ENCODE results near the gene PMFBP1. TPM values are rescaled to one million over a fixed set of nuclear protein-coding genes. Genes with fewer than 3 reads are reported as not detected.

Gene PMFBP1
- total RNA-seq, 2 experiments from 2014 or later = 2.0 to 3.1 TPM

DNA sequence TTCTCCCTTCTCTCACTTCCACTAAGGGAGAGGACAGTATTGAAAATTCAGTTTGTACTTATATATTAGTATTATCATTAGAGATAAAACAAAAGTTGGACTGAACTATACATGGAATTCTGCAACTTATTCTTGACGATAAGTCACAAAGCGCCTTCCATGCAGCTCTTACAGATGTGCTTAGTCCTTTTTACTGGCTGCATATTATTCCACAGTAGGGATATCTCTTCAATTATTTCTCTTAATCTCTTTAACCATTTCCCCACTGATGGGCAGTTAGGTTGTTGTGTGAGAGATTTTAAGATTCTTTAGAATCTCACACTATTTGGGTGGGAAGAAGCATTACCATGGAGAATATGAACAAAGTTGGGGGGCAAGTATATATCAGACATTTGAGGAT is 32.0 kb downstream of the PMFBP1 start:
- H4K20me1 ChIP-seq (ENCODE audit: insufficient read depth, low read length) = no peaks in the 10 kb centered on the region
- no TSS peak for BruUV-seq (replicated peaks)

DNA sequence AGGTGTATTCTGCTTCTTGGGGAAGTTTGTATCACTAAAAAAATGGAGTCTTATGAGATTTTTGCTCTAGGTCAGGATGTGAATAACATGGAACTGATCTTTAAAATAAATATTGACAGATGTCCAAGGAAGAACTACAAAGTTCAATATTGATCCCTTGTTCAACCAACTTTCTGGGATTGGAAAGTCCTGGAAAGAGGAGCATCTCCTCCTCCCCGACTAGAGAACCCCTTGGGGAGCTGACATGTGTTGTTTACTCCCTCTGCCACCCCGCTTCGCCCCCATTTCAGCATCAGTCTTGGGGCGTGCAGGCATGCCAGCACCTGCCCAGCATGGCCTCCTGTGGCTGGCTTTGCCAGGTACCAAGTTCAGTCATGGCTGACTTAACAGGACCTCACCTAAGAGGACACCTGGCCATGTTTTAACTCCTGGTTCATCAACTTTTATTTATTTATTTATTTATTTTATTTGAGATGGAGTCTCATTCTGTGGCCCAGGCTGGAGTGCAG is 33.8 kb downstream of the PMFBP1 start:
- Histone ChIP-seq H3K79me2 (ENCODE audit: insufficient read depth, low read depth, low read length) (no peaks in the 10 kb centered on the region), H3K9me3 (ENCODE audit: low read length) (no peaks in the 10 kb centered on the region), H4K20me1 (ENCODE audit: insufficient read depth, low read length) (no peaks in the 10 kb centered on the region), H3K4me3 (ENCODE audit: low read depth, low read length, poor library complexity, severe bottlenecking) (no peak overlapping the region), H3K36me3 (ENCODE audit: insufficient read depth, low read length) (no peaks in the 10 kb centered on the region), H2AFZ (ENCODE audit: low read length) (no peak overlapping the region), H3K9me2 (ENCODE audit: insufficient read depth, low read length) (no peaks in the 10 kb centered on the region), H3K4me2 (ENCODE audit: low read length) (no peak overlapping the region), H3K4me1 (ENCODE audit: insufficient read depth, low read length, poor library complexity, severe bottlenecking) (no peaks in the 10 kb centered on the region), H3K27ac (ENCODE audit: low read depth, low read length, poor library complexity, severe bottlenecking) (no peak overlapping the region)
- no peak for TF ChIP-seq EZH2phosphoT487 (IDR thresholded peaks at IDR 0.05; ENCODE audit: borderline replicate concordance, low read depth, low read length)
- TF ChIP-seq CTCF (conservative IDR thresholded peaks at IDR 0.05; ENCODE audit: low read length) = no peak
- BruUV-seq (replicated peaks) = no TSS peak
- ChIA-PET CTCF (ENCODE audit: unreplicated experiment) (no interaction called here), POLR2A (interaction anchor here (1.4 kb wide), 1 partner anchor 13 kb away, joined by 6 read pairs; no protein-coding TSS in a partner anchor)
- no peak for DNase-seq (ENCODE audit: low spot score)
- intact Hi-C loops (cut with micrococcal nuclease; ENCODE audit: unreplicated experiment) = no loop called here

More for the DNA sequence above, 32.0 kb downstream of the PMFBP1 start:
- H3K4me2 ChIP-seq (ENCODE audit: low read length) = no peak overlapping the region
- no peaks in the 10 kb centered on the region for H3K4me1 ChIP-seq (ENCODE audit: insufficient read depth, low read length, poor library complexity, severe bottlenecking)
- H3K79me2 ChIP-seq (ENCODE audit: insufficient read depth, low read depth, low read length) = no peaks in the 10 kb centered on the region
- DNase-seq (ENCODE audit: low spot score) = no peak
- no peak for TF ChIP-seq CTCF (conservative IDR thresholded peaks at IDR 0.05; ENCODE audit: low read length)
- no peak for TF ChIP-seq EZH2phosphoT487 (IDR thresholded peaks at IDR 0.05; ENCODE audit: borderline replicate concordance, low read depth, low read length)
- H3K9me3 ChIP-seq (ENCODE audit: low read length) = no peaks in the 10 kb centered on the region
- H3K4me3 ChIP-seq (ENCODE audit: low read depth, low read length, poor library complexity, severe bottlenecking) = no peak overlapping the region
- no peaks in the 10 kb centered on the region for H3K9me2 ChIP-seq (ENCODE audit: insufficient read depth, low read length)
- CTCF ChIA-PET (ENCODE audit: unreplicated experiment) = no interaction called here
- POLR2A ChIA-PET = no interaction called here
- intact Hi-C loops (cut with micrococcal nuclease; ENCODE audit: unreplicated experiment) = no loop called here
- no peak overlapping the region for H2AFZ ChIP-seq (ENCODE audit: low read length)
- no peak overlapping the region for H3K27ac ChIP-seq (ENCODE audit: low read depth, low read length, poor library complexity, severe bottlenecking)
- H3K36me3 ChIP-seq (ENCODE audit: insufficient read depth, low read length) = no peaks in the 10 kb centered on the region

DNA sequence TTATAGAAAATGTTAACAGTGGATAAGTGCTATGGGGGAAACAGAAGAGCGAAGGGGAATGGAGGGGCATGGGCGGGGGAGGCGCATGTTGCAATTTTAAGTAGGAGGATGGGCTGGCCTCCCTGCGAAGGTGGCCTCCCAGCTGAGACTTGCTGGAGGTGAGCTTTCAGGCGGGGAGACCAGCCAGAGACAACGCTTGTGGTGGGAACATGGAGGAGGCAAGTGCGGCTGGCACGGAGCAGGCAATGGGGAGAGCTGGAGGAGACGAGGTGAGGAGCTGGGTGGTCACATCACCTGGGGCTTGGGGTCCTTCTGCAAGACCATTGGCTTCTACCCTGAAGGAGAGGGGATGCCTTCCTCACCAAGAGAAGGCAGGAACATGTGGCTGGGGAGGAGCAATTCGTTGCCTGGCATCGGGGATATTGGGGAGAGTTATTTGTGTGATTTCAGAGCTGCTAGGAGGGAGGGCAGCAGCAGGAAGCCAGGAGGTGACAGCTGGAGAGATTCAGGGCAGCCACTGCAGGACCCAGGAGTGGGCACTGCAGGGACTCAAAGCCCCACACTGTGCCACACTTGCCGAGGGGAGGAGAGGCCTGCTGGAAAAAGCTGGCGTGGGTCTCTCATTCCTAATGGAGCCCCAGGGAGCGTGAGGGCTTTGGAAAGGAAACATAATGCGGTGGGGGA is 34.4 kb downstream of the PMFBP1 start:
- no TSS peak for BruUV-seq (replicated peaks)
- Histone ChIP-seq H3K4me2 (ENCODE audit: low read length) (no peak overlapping the region), H3K27ac (ENCODE audit: low read depth, low read length, poor library complexity, severe bottlenecking) (no peak overlapping the region), H3K4me3 (ENCODE audit: low read depth, low read length, poor library complexity, severe bottlenecking) (no peak overlapping the region), H3K9me3 (ENCODE audit: low read length) (no peaks in the 10 kb centered on the region), H2AFZ (ENCODE audit: low read length) (no peak overlapping the region), H3K9me2 (ENCODE audit: insufficient read depth, low read length) (no peaks in the 10 kb centered on the region), H4K20me1 (ENCODE audit: insufficient read depth, low read length) (no peaks in the 10 kb centered on the region), H3K4me1 (ENCODE audit: insufficient read depth, low read length, poor library complexity, severe bottlenecking) (no peaks in the 10 kb centered on the region), H3K36me3 (ENCODE audit: insufficient read depth, low read length) (no peaks in the 10 kb centered on the region), H3K79me2 (ENCODE audit: insufficient read depth, low read depth, low read length) (no peaks in the 10 kb centered on the region)
- ChIA-PET CTCF (ENCODE audit: unreplicated experiment) (no interaction called here), POLR2A (interaction anchor here (0.6 kb wide), 1 partner anchor 1494 kb away, joined by 6 read pairs; no protein-coding TSS in a partner anchor)
- DNase-seq (ENCODE audit: low spot score) = no peak
- TF ChIP-seq CTCF (conservative IDR thresholded peaks at IDR 0.05; ENCODE audit: low read length) (no peak), EZH2phosphoT487 (IDR thresholded peaks at IDR 0.05; ENCODE audit: borderline replicate concordance, low read depth, low read length) (no peak)
- intact Hi-C loops (cut with micrococcal nuclease; ENCODE audit: unreplicated experiment) = no loop called here

Data from OCI-LY7 (cell line).